HEK293T (cell line): ENCODE data around the gene CAVIN1.

ENCODE experiments used
- BHLHE40 ChIP-seq: fragments of 450-650 bp; IDR thresholded peaks from 2 replicates; pipeline ENCODE4 v1.6.1; 2016; ENCODE audit warnings: mild to moderate bottlenecking, moderate library complexity, borderline replicate concordance
- ELF4 ChIP-seq: fragments of 450-650 bp; IDR thresholded peaks from 2 replicates; pipeline ENCODE4 v1.6.1; 2017; ENCODE audit warnings: antibody characterized with exemption
- FOXA1 ChIP-seq: fragments of 450-650 bp; IDR thresholded peaks from 2 replicates; pipeline ENCODE4 v1.6.1; 2016; ENCODE audit warnings: mild to moderate bottlenecking
- FOXK2 ChIP-seq: fragments of 450-650 bp; IDR thresholded peaks from 2 replicates; pipeline ENCODE4 v1.6.1; 2016; ENCODE audit warnings: mild to moderate bottlenecking
- FOXM1 ChIP-seq: fragments of 450-650 bp; IDR thresholded peaks from 2 replicates; pipeline ENCODE4 v1.6.1; 2017; ENCODE audit warnings: mild to moderate bottlenecking, borderline replicate concordance
- HDGF ChIP-seq: fragments of 450-650 bp; IDR thresholded peaks from 2 replicates; pipeline ENCODE4 v1.6.1; 2017; ENCODE audit warnings: antibody characterized with exemption, borderline replicate concordance
- SP1 ChIP-seq: fragments of 450-650 bp; IDR thresholded peaks from 2 replicates; pipeline ENCODE4 v1.6.1; 2017
- TARDBP ChIP-seq: fragments of 450-650 bp; IDR thresholded peaks from 2 replicates; pipeline ENCODE4 v1.6.1; 2016
- ZNF384 ChIP-seq: fragments of 450-650 bp; IDR thresholded peaks from 2 replicates; pipeline ENCODE4 v1.6.1; 2016
- TF ChIP-seq, protein P1 (sequence below): fragments of 450-650 bp; IDR thresholded peaks from 2 replicates; pipeline ENCODE4 v1.6.1; 2016

DNA sequence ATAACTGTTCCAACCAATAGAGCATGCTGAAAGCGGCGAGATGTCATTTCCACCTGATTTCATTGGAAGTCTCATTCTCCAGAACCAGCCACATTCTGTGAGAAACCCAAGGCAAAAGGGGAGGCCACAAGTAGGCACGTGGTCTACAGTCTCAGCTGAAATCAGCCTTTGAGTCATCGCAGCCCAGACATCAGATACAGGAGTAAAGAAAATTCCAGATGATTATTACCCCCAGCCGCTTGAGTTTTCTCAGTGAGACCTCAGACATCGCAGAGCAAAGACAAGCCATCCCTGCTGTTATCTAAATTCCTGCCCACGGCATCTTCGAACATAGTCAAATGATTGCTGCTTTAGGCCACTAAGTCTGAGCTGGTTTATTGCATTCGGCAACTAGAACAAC, 57.9 kb downstream of the CAVIN1 start:
- TF ChIP-seq HDGF = no peak
- TF ChIP-seq ELF4 = no peak
- TF ChIP-seq FOXM1 = no peak
- TF ChIP-seq SP1 = no peak
- no peak for TF ChIP-seq FOXA1
- TF ChIP-seq BHLHE40 = no peak
- TF ChIP-seq TARDBP = no peak
- TF ChIP-seq ZNF384 = no peak
- no peak for TF ChIP-seq FOXK2
- TF ChIP-seq, protein P1, sequence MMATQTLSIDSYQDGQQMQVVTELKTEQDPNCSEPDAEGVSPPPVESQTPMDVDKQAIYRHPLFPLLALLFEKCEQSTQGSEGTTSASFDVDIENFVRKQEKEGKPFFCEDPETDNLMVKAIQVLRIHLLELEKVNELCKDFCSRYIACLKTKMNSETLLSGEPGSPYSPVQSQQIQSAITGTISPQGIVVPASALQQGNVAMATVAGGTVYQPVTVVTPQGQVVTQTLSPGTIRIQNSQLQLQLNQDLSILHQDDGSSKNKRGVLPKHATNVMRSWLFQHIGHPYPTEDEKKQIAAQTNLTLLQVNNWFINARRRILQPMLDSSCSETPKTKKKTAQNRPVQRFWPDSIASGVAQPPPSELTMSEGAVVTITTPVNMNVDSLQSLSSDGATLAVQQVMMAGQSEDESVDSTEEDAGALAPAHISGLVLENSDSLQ = no peak
